Testis (tissue), 3 donors: ENCODE data around the gene SH3RF3. TPM values are rescaled to one million over a fixed set of nuclear protein-coding genes. Genes with fewer than 3 reads are reported as not detected.

Experiments
- DNase-seq: peaks from one replicate; pipeline ENCODE4 v3.0.0-alpha.2; 2019
- H3K27ac ChIP-seq, 2 donors: fragments of 200-600 bp; sonication (generic); one replicate each; pipeline ENCODE4 v1.5.1; 2019
- H3K27me3 ChIP-seq: fragments of 200-600 bp; sonication (generic); one replicate; pipeline ENCODE4 v1.5.1; 2019
- H3K36me3 ChIP-seq: fragments of 200-600 bp; sonication (generic); one replicate; pipeline ENCODE4 v1.5.1; 2017; ENCODE audit warnings: low read depth; ENCODE audit errors: missing control alignments
- H3K4me1 ChIP-seq: fragments of 200-600 bp; sonication (generic); one replicate; pipeline ENCODE4 v1.5.1; 2019
- H3K4me3 ChIP-seq, 2 donors: fragments of 200-600 bp; sonication (generic); one replicate each; pipeline ENCODE4 v1.5.1; 2017 to 2019
- H3K9me3 ChIP-seq: fragments of 200-600 bp; sonication (generic); one replicate; pipeline ENCODE4 v1.5.1; 2017
- POLR2A ChIP-seq: fragments of 450-650 bp; IDR thresholded peaks from one replicate; pipeline ENCODE4 v1.6.1; 2017; ENCODE audit warnings: antibody characterized with exemption, mild to moderate bottlenecking, moderate library complexity
- WGBS, 2 donors: methylation state at CpG; one replicate each; pipeline ENCODE4 v1.1.5; 2018; 5-methylcytosine and 5-hydroxymethylcytosine counted together
- intact Hi-C: fragments of 100-400 bp; cut with DNase I; formaldehyde crosslinking; loops from one replicate; pipeline ENCODE4 v1.15.1; 2023; ENCODE audit warnings: low total_unique reads
- polyA plus RNA-seq: library from polyadenylated mRNA; stranded (reverse); fragments of 350-450 nt; fragmentation: Illumina TruSeq; extraction: RNeasy Lipid Tissue Mini Kit (QIAGEN cat#74804); gene quantifications from one replicate; pipeline ENCODE4 v1.2.3, GENCODE V29; 2014; ENCODE audit warnings: low read depth, low replicate concordance; ENCODE audit not compliant: insufficient read depth
- total RNA-seq, 2 donors: library from RNA; depleted of rRNA; stranded (reverse); fragments of >200 nt; gene quantifications; one replicate each; pipeline ENCODE4 v1.2.3, GENCODE V29; 2016
- TF ChIP-seq, protein P1 (sequence below), 3 experiments: fragments of 450-650 bp in 2 of 3; fragments of 200-600 bp in 1 of 3; sonication (generic) in 1 of 3; IDR thresholded peaks; one replicate each; pipeline ENCODE4 v1.5.1; 2016 to 2019; ENCODE audit warnings: antibody characterized with exemption in 3 of 3, mild to moderate bottlenecking in 2 of 3, moderate library complexity in 1 of 3

Gene SH3RF3
- total and polyA plus RNA-seq, 3 donors from 2014 or later: 9.3 to 20.1 (median 16.5) TPM

DNA sequence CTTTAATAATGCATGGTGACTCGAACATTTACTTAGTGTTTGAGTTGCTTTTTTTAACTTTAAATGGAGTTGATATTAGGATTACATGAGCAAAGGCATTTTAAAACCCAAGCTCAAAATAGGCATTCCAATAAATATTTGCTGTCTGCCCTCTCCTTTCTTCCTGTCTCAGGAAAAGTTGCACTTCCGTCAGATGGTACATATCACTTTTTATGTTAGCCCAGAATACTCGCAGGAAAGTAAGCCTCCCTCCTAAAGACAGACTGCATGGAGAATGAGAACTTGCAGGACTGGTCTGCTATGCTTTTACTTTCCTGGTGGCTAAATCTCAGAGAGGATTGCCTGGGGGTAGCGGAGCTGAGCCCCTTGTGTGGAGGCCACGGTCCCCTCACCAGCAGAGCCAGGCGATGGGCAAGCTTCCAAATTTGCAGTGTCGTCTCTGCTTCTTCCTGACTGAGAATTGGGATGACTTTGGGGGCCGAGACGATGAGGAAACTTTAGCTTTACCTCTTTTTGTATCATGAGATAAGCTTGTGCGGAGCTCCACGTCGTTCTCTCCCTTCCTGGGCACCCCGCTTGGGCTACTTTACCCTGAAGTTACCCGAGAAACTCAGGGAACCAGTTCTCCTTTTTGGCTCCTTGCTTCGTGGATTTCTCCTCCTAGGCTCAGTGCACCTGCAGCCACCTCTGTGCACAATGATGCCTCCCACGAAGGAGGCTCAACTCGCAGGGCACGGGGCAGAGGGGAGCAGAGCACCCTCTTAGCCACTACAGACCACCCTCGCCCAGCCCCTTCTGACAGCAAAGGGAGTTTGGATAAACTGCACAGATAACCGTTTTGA is 223.3 kb downstream of the SH3RF3 start:
- peaks cover 15% of the 10 kb centered on the region for H3K4me1 ChIP-seq
- no peaks in the 10 kb centered on the region for H3K9me3 ChIP-seq
- no peaks in the 10 kb centered on the region for H3K27me3 ChIP-seq
- intact Hi-C loops: no loop called here
- TF ChIP-seq POLR2A: no peak
- TF ChIP-seq, protein P1, sequence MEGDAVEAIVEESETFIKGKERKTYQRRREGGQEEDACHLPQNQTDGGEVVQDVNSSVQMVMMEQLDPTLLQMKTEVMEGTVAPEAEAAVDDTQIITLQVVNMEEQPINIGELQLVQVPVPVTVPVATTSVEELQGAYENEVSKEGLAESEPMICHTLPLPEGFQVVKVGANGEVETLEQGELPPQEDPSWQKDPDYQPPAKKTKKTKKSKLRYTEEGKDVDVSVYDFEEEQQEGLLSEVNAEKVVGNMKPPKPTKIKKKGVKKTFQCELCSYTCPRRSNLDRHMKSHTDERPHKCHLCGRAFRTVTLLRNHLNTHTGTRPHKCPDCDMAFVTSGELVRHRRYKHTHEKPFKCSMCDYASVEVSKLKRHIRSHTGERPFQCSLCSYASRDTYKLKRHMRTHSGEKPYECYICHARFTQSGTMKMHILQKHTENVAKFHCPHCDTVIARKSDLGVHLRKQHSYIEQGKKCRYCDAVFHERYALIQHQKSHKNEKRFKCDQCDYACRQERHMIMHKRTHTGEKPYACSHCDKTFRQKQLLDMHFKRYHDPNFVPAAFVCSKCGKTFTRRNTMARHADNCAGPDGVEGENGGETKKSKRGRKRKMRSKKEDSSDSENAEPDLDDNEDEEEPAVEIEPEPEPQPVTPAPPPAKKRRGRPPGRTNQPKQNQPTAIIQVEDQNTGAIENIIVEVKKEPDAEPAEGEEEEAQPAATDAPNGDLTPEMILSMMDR (IDR thresholded peaks at IDR 0.05): no peak
- no peak overlapping the region for H3K4me3 ChIP-seq
- no peak for DNase-seq
- WGBS, 2 donors: 86 to 91% methylated on average over 19 to 20 of the region's 20 CpGs
- H3K36me3 ChIP-seq: no peaks in the 10 kb centered on the region
- H3K27ac ChIP-seq: no peak overlapping the region

DNA sequence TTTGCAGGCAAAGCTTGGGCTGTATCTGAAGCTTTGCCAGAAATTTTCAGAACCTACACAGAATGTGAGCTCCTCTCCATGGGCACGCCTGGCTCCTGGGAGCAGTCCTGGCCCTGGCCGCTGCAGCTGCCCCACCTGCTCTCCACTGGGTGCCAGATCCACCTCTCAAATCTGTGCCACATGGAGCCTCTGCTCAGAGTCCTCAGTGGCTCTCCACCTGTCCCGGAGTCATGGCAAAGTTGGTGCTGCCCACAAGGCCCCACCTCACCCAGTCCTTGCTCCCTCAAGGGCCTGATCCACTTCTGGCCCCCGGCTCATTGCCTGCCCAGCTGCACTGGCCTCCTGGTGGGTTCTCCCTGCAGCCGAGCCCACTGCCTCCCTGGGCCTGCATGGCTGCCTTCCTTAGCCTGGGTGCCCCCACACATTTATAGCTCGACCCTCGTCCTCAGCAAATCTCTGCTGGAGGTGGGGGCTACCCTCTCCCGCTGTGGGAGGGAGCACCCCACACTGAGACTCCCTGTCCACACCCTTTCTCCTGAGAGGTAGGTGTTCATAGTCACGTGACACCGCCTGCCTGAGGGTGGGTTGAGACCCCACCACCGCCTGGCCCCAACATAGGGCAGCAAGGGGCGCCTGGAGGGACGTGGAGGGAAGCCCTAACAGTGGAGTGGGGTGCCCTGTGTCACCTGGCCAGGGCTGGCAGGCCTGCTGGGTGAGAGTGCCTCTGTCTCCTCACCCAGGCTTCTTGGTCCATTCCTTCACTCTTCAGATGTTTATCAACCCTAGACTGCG is 224.1 kb downstream of the SH3RF3 start:
- DNase-seq: peak; percentile 8
- H3K4me3 ChIP-seq: no peak overlapping the region
- no peak overlapping the region for H3K27ac ChIP-seq
- no peaks in the 10 kb centered on the region for H3K36me3 ChIP-seq
- 96 to 98% methylated on average over 8 to 14 of the region's 14 CpGs for WGBS, 2 donors
- no peaks in the 10 kb centered on the region for H3K9me3 ChIP-seq
- intact Hi-C loops: no loop called here
- H3K4me1 ChIP-seq: peaks cover 15% of the 10 kb centered on the region
- H3K27me3 ChIP-seq: no peaks in the 10 kb centered on the region
- no peak for TF ChIP-seq POLR2A
- TF ChIP-seq, protein P1 (IDR thresholded peaks at IDR 0.05): no peak

DNA sequence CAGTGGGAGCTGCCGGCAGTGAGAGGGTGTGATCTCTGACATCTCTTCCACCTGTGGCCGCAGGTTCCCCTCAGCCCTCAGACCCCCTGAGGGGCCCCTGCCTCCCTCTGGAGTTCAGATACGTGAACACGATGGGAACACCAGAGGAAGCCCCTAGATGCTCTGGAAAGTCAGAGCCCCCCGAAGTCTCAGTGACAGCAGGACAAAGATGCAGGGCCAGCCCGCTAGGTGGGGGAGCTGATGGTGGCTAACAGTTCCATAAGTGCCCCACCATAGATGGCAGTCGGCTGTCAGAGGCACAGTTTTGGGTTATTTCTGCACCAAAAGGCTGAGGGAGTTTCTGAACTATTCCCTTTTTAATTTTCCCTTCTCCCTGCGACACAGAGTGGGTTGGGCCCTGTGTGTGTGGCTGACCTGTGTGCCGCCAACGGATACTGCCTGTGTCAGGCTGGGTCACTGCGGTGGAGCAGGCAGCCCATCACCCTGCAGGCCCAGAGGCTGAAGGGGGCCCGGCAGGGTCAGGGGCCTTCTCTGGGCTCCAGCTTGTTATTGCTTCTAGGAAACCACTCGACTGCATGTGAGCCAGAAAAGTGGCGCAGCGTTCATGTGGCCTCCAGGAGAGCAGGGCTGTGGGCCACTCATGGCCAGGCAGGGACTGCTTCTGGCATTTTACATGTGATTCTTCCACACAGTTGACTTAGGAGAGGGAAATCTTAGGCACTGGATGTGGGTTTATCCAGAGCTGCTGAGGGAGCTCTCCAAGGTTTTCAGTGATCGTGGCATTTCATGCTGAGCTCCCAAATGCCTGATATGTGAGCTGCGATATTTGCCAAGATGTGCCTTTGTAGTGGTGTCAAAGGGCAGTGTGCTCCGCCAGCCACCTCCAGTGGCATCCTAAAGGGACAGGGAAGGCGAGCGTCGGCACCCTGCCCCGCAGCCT is 225.1 kb downstream of the SH3RF3 start:
- no peaks in the 10 kb centered on the region for H3K36me3 ChIP-seq
- H3K27me3 ChIP-seq: no peaks in the 10 kb centered on the region
- H3K4me1 ChIP-seq: peaks cover 15% of the 10 kb centered on the region
- intact Hi-C loops: no loop called here
- 90 to 95% methylated on average over 17 to 22 of the region's 22 CpGs for WGBS, 2 donors
- no peak for DNase-seq
- no peak overlapping the region for H3K4me3 ChIP-seq
- TF ChIP-seq, protein P1 (IDR thresholded peaks at IDR 0.05): no peak
- TF ChIP-seq POLR2A: no peak
- H3K9me3 ChIP-seq: no peaks in the 10 kb centered on the region
- no peak overlapping the region for H3K27ac ChIP-seq

DNA sequence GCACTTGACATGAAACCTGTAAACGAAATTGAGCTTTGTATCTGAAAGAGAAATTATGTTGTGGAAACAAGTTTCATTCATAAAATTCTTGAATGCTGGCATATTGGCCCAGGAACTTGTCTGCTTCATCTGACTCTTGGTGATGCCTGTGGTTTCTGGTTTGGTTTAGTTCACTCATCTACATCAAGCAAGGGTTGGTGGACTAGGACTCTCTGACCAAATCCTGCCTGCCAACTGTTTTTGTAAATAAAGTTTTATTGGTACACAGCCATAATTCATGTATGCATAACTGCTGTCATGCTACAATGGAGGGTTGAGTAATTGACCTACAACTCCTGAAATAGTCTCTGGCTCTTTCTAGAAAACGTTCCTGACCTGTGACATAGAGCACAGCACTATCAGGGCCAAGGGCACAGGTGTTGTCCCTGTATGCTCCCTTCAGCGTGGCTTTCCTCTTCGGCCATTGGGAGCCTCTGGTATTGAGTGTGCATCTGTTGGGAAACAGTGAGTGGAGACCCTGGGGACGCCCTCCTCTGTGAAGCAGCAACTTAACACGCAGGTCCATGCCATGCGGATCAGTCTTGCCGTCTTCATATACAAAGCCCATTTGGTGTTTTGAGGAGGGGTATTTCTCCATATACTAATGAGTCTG is 226.3 kb downstream of the SH3RF3 start:
- WGBS, 2 donors: 87 to 93% methylated on average over 8 of the region's 8 CpGs

More for the DNA sequence above, 226.3 kb downstream of the SH3RF3 start:
- Histone ChIP-seq H3K36me3 (no peaks in the 10 kb centered on the region), H3K27me3 (no peaks in the 10 kb centered on the region), H3K9me3 (no peaks in the 10 kb centered on the region), H3K4me3 (no peak overlapping the region), H3K4me1 (peaks cover 9% of the 10 kb centered on the region), H3K27ac (no peak overlapping the region)
- TF ChIP-seq POLR2A: no peak
- TF ChIP-seq, protein P1 (IDR thresholded peaks at IDR 0.05): no peak
- DNase-seq: peak; percentile 8
- intact Hi-C loops: no loop called here
